ENCODE data around the gene BBS4.
A peak's percentile ranks its signal among the peaks of the same experiment; 100 is the strongest.

Gene BBS4

GRCh38 chr15:72685925-72686794 lies at the start of gene BBS4, which contains the start of gene HIGD2B (continued):
- TF ChIP-seq ZNF280C (tag by site-specific recombination; IDR thresholded peaks at IDR 0.05) (no peak), ZNF521 (tag by site-specific recombination; IDR thresholded peaks at IDR 0.05) (no peak), PRDM10 (tag by site-specific recombination; IDR thresholded peaks at IDR 0.05) (peak; percentile 100), KLF10 (tag by site-specific recombination; IDR thresholded peaks at IDR 0.05) (0 out of 2 replicates have a peak, but pooled peaks have one; percentile 4), ZNF350 (tag by site-specific recombination; IDR thresholded peaks at IDR 0.05) (no peak), PRDM2 (tag by site-specific recombination; IDR thresholded peaks at IDR 0.05; ENCODE audit: borderline replicate concordance) (no peak), ZNF132 (tag by site-specific recombination; IDR thresholded peaks at IDR 0.05; ENCODE audit: borderline replicate concordance) (no peak), ZNF302 (tag by site-specific recombination; IDR thresholded peaks at IDR 0.05; ENCODE audit: low read depth) (no peak), ZNF624 (tag by site-specific recombination; IDR thresholded peaks at IDR 0.05) (no peak), ZNF677 (tag by site-specific recombination; IDR thresholded peaks at IDR 0.05) (no peak), TRIM28 (IDR thresholded peaks at IDR 0.05; ENCODE audit: borderline replicate concordance, low read length) (peak; percentile 86; the same call in 1 of the 2 replicates), SP2 (tag by site-specific recombination; IDR thresholded peaks at IDR 0.05) (peak; percentile 90), ZNF747 (tag by site-specific recombination; IDR thresholded peaks at IDR 0.05) (no peak), ZNF560 (tag by site-specific recombination; IDR thresholded peaks at IDR 0.05; ENCODE audit: borderline replicate concordance) (no peak), ZNF169 (tag by site-specific recombination; IDR thresholded peaks at IDR 0.05) (no peak), ZNF335 (tag by site-specific recombination; conservative IDR thresholded peaks at IDR 0.05) (peak; percentile 65), ZNF292 (tag by site-specific recombination; IDR thresholded peaks at IDR 0.05; ENCODE audit: borderline replicate concordance, low read depth) (no peak), ZNF341 (tag by site-specific recombination; IDR thresholded peaks at IDR 0.05; ENCODE audit: low read depth) (peak; percentile 67), SP3 (tag by site-specific recombination; IDR thresholded peaks at IDR 0.05) (peak; percentile 64), ZXDB (tag by site-specific recombination; IDR thresholded peaks at IDR 0.05) (peak; percentile 65; the same call in 1 of the 2 replicates), ZNF121 (tag by site-specific recombination; IDR thresholded peaks at IDR 0.05) (peak; percentile 79), OSR2 (tag by site-specific recombination; IDR thresholded peaks at IDR 0.05) (no peak), ZNF24 (tag by site-specific recombination; IDR thresholded peaks at IDR 0.05) (peak; percentile 60), ZNF423 (tag by site-specific recombination; IDR thresholded peaks at IDR 0.05) (peak; percentile 96)
